Lower lobe of right lung (tissue), 2 donors: ENCODE data around the gene BABAM2. TPM values are rescaled to one million over a fixed set of nuclear protein-coding genes. Genes with fewer than 3 reads are reported as not detected.
"Not testable (repeated sequence)": the region's sequence is repeated elsewhere in the genome, so short reads cannot be mapped to it uniquely, and the experiment has no call there.

Experiments
- ATAC-seq, 2 donors: fragments of 200-7000 bp; cut with Tn5 transposase; one replicate each; pipeline ENCODE4 v1.9.1; 2020 to 2022; ENCODE audit warnings: mild to moderate bottlenecking in 2 of 2, moderate library complexity in 2 of 2
- DNase-seq: peaks from one replicate; pipeline ENCODE4 v3.0.0-alpha.2; 2020
- H3K27ac ChIP-seq: fragments of 200-600 bp; one replicate; pipeline ENCODE4 v1.8.0; 2022
- H3K27me3 ChIP-seq: fragments of 200-600 bp; one replicate; pipeline ENCODE4 v1.8.0; 2022; ENCODE audit warnings: low read depth
- H3K36me3 ChIP-seq: fragments of 200-600 bp; one replicate; pipeline ENCODE4 v1.8.0; 2022; ENCODE audit warnings: mild to moderate bottlenecking
- H3K4me1 ChIP-seq: fragments of 200-600 bp; one replicate; pipeline ENCODE4 v1.8.0; 2022
- H3K4me3 ChIP-seq: fragments of 200-600 bp; one replicate; pipeline ENCODE4 v1.8.0; 2022; ENCODE audit warnings: mild to moderate bottlenecking
- H3K9me3 ChIP-seq: fragments of 200-600 bp; one replicate; pipeline ENCODE4 v1.8.0; 2022
- CTCF ChIP-seq: fragments of 200-600 bp; IDR thresholded peaks from one replicate; pipeline ENCODE4 v1.8.0; 2022; ENCODE audit warnings: antibody characterized with exemption, mild to moderate bottlenecking
- intact Hi-C: fragments of 100-400 bp; cut with DNase I; formaldehyde crosslinking; loops from one replicate; pipeline ENCODE4 v1.11.0; 2022
- total RNA-seq: library from RNA; stranded (reverse); fragmentation: NEBNext Ultra II Directional; extraction: Animal tissue kit (Norgen Biotek cat#: 25700); gene quantifications from one replicate; pipeline ENCODE4 v1.2.1, GENCODE V29; 2021
- donor health status: DM: no; HTN: yes; CAD: no; lungs with severe emphysema.

BABAM2 gene
- total RNA-seq, 1 donor from 2014 or later = 39.5 TPM

DNA sequence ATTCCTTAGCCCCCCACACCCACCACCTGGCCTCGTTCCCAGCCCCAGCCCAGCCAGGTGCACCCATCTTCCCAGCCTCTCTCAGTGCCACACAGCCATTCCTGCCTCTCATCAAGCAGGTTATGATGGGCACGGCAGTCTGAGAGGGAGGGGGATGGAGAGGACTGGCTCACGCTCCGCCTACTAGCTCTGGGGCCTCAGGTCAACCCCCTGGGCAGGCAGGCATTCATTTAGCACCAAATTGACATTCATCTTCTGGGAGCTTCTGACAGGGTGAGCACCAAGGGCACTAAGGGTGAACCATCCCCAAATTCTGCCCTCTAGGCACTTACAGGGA is 435.9 kb downstream of the BABAM2 start:
- H3K4me3 ChIP-seq = no peak overlapping the region
- no peak overlapping the region for H3K27ac ChIP-seq
- ATAC-seq (no peak), DNase-seq (no peak)
- H3K4me1 ChIP-seq = peaks cover 21% of the 10 kb centered on the region
- intact Hi-C loops = no loop called here
- H3K36me3 ChIP-seq = no peaks in the 10 kb centered on the region
- H3K9me3 ChIP-seq = no peaks in the 10 kb centered on the region
- H3K27me3 ChIP-seq = no peaks in the 10 kb centered on the region
- TF ChIP-seq CTCF = no peak

DNA sequence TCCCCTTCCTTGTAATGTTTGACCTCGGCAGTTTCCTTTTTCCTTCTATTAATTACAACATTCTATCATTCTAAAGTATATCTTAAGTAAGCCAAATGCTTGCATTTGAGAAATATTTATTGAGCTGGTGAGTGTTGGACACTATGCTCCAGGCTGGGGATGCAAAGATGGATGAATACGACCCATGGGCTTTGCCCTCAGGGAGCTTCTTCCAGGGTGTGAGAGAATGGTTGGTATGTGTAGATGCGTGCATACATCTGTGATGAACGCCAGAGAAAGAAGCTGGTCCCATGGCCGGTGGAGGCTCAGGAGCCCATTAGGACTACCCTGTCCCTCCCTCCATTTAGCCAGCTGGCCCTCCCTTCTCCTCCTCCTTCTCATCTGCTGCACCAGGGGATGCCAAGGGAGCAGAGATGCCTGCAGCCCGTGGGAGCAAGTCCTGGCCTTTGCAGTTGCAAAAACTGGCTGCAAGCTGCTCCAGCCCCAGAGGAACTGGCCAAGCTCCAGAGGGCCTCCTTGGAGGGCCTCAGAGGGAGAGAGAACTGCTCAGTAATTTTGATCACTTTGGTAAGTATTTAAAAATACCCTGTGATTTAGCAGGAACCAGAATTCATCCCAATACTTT is 436.5 kb downstream of the BABAM2 start:
- TF ChIP-seq CTCF = no peak
- Histone ChIP-seq H3K9me3 (no peaks in the 10 kb centered on the region), H3K4me3 (no peak overlapping the region), H3K36me3 (no peaks in the 10 kb centered on the region), H3K27ac (no peak overlapping the region), H3K4me1 (peaks cover 21% of the 10 kb centered on the region), H3K27me3 (no peaks in the 10 kb centered on the region)
- DNase-seq (no peak), ATAC-seq (no peak)
- intact Hi-C loops = no loop called here

GRCh38 chr2:28327581-28327955 is 437.0 kb downstream of the BABAM2 start:
- H3K27ac ChIP-seq = no peak overlapping the region
- TF ChIP-seq CTCF = no peak

DNA sequence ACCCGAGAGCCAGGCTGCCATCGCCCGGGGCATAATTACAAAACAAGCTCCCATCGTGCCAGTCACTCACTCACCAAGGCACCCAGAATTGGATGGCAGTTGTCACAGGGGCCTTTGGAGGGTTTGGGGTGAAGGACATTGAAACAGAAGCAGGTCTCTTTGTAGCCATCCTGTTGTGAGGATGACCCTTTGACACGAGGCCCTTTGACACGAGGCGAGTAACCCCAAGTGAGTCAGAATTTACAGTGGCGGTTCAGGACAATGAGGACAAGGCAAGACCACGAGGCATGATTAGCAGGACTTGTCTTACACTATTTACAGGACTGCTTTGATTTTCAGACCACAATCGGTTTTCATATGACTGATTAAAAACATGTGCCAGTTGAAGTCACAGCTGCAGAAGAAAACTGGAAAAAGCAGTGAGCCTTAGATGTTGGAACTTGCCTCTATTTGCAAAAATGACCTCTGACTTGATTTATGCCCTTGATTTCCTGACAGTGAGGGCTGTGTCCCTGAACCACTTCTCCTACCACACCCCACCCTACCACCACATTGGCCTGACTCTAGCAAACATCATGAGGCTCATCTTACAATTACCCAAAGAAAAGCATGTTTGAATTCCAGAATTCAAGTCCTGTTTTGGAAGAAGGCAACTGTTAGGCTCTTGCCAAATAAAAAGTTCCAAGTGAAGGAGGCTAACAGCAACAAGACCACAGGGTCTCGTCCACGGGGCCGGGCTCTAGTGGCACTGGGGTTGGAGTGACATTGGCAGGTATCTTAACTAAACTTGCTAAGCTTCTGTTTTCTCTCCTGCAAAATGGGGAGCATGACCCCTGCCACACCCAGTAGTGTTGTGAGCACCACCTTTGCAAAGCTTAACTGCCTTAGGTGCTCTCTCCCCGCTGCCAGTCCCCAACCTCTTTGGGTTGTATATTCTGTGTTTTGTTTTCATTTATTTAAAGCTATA is 437.7 kb downstream of the BABAM2 start:
- Histone ChIP-seq H3K4me1 (peaks cover 21% of the 10 kb centered on the region), H3K27ac (no peak overlapping the region), H3K27me3 (no peaks in the 10 kb centered on the region), H3K4me3 (no peak overlapping the region), H3K36me3 (no peaks in the 10 kb centered on the region), H3K9me3 (no peaks in the 10 kb centered on the region)
- no peak for TF ChIP-seq CTCF
- ATAC-seq (no peak), DNase-seq (no peak)
- intact Hi-C loops = no loop called here

More at GRCh38 chr2:28327581-28327955, 437.0 kb downstream of the BABAM2 start:
- ATAC-seq (no peak), DNase-seq (no peak)
- intact Hi-C loops = no loop called here
- no peaks in the 10 kb centered on the region for H3K36me3 ChIP-seq
- H3K4me3 ChIP-seq = no peak overlapping the region
- H3K27me3 ChIP-seq = no peaks in the 10 kb centered on the region
- H3K4me1 ChIP-seq = peaks cover 21% of the 10 kb centered on the region
- no peaks in the 10 kb centered on the region for H3K9me3 ChIP-seq

GRCh38 chr2:28329184-28329583 is 438.7 kb downstream of the BABAM2 start:
- no peak overlapping the region for H3K27ac ChIP-seq
- no peaks in the 10 kb centered on the region for H3K27me3 ChIP-seq
- H3K9me3 ChIP-seq = no peaks in the 10 kb centered on the region
- no peak for ATAC-seq
- intact Hi-C loops = no loop called here
- no peak for TF ChIP-seq CTCF
- no peak for DNase-seq
- no peaks in the 10 kb centered on the region for H3K36me3 ChIP-seq
- peaks cover 21% of the 10 kb centered on the region for H3K4me1 ChIP-seq
- H3K4me3 ChIP-seq = no peak overlapping the region

- DNase-seq, ATAC-seq, H3K4me3 ChIP-seq, intact Hi-C loops, H3K36me3 ChIP-seq, H3K9me3 ChIP-seq, H3K27me3 ChIP-seq, H3K27ac ChIP-seq: not testable (repeated sequence)
- peaks cover 21% of the 10 kb centered on the region for H3K4me1 ChIP-seq
Observed at GRCh38 chr2:28330722-28331121, 440.2 kb downstream of the BABAM2 start.

- H3K27me3 ChIP-seq, intact Hi-C loops, H3K27ac ChIP-seq, H3K36me3 ChIP-seq, H3K4me3 ChIP-seq, DNase-seq, H3K9me3 ChIP-seq, ATAC-seq: not testable (repeated sequence)
- peaks cover 14% of the 10 kb centered on the region for H3K4me1 ChIP-seq
Observed at GRCh38 chr2:28331797-28332196, 441.3 kb downstream of the BABAM2 start.
